IMR-90 (cell line): Measurements from ENCODE around the gene KCNMA1. TPM values are rescaled to one million over a fixed set of nuclear protein-coding genes. Genes with fewer than 3 reads are reported as not detected.

ENCODE experiments used
- ATAC-seq: fragments of 200-7000 bp; cut with Tn5 transposase; 2 replicates; pipeline ENCODE4 v1.9.1; 2020; ENCODE audit warnings: low read depth, mild to moderate bottlenecking, moderate library complexity
- BruUV-seq: library from RNA; stranded (reverse); fragments of 400-500 nt; replicated peaks from 2 replicates; lab custom pipeline; 2021; lab: Mats Ljungman, UMichigan
- CTCF ChIA-PET: fragments of 300-600 bp; formaldehyde crosslinking; extraction: SDS; loops from one replicate; lab custom pipeline; 2021; ENCODE audit warnings: antibody characterized with exemption; lab: Yijun Ruan, JAX
- POLR2A ChIA-PET: fragments of 300-600 bp; sonication (Branson Sonifier 250); formaldehyde crosslinking; loops from one replicate; lab custom pipeline; 2022; ENCODE audit warnings: antibody characterized with exemption; ENCODE audit not compliant: unreplicated experiment; lab: Charles Lee
- DNase-seq: peaks from one replicate; pipeline ENCODE4 v3.0.0; 2013
- H2AFZ ChIP-seq: replicated peaks from 2 replicates; pipeline ENCODE3; 2013; ENCODE audit warnings: low read length, mild to moderate bottlenecking; ENCODE audit not compliant: poor library complexity
- H2AK5ac ChIP-seq: 2 replicates; pipeline ENCODE4 v1.6.1; 2013; ENCODE audit warnings: low read depth, low read length, inconsistent platforms
- H2AK9ac ChIP-seq: replicated peaks from 2 replicates; pipeline ENCODE3; 2013; ENCODE audit warnings: mild to moderate bottlenecking, low read depth, low read length, moderate library complexity; ENCODE audit not compliant: poor library complexity
- H2BK120ac ChIP-seq: 2 replicates; pipeline ENCODE4 v1.6.1; 2013; ENCODE audit warnings: low read depth, low read length, inconsistent platforms
- H2BK15ac ChIP-seq: 3 replicates; pipeline ENCODE4 v1.6.1; 2013; ENCODE audit warnings: low read depth, low read length, inconsistent platforms
- H2BK20ac ChIP-seq: 2 replicates; pipeline ENCODE4 v1.6.1; 2013; ENCODE audit warnings: low read depth, mild to moderate bottlenecking, inconsistent platforms, low read length, moderate library complexity
- H2BK5ac ChIP-seq: 2 replicates; pipeline ENCODE4 v1.6.1; 2013; ENCODE audit warnings: mild to moderate bottlenecking, low read depth, low read length, inconsistent platforms; ENCODE audit not compliant: poor library complexity, severe bottlenecking
- H3K14ac ChIP-seq: replicated peaks from 2 replicates; pipeline ENCODE4 v1.6.1; 2013; ENCODE audit warnings: low read depth, low read length, inconsistent platforms
- H3K18ac ChIP-seq: 2 replicates; pipeline ENCODE4 v1.6.1; 2013; ENCODE audit warnings: low read depth, low read length, control low read depth
- H3K23ac ChIP-seq: 2 replicates; pipeline ENCODE4 v1.6.1; 2013; ENCODE audit warnings: low read depth, low read length, inconsistent platforms
- H3K27ac ChIP-seq: 2 replicates; pipeline ENCODE4 v1.5.1; 2013; ENCODE audit warnings: mild to moderate bottlenecking, control low read depth, low read length; ENCODE audit not compliant: insufficient read depth
- H3K27me3 ChIP-seq: 2 replicates; pipeline ENCODE4 v1.6.1; 2013; ENCODE audit warnings: low read length; ENCODE audit not compliant: control insufficient read depth, insufficient read depth
- H3K36me3 ChIP-seq: 2 replicates; pipeline ENCODE4 v1.6.1; 2013; ENCODE audit warnings: low read length, mixed read lengths; ENCODE audit not compliant: control insufficient read depth, insufficient read depth
- H3K4ac ChIP-seq: 2 replicates; pipeline ENCODE4 v1.6.1; 2013; ENCODE audit warnings: low read depth, low read length, inconsistent platforms
- H3K4me1 ChIP-seq: 2 replicates; pipeline ENCODE4 v1.6.1; 2013; ENCODE audit warnings: low read length, mixed read lengths; ENCODE audit not compliant: control insufficient read depth, insufficient read depth
- H3K4me2 ChIP-seq: 2 replicates; pipeline ENCODE4 v1.6.1; 2013; ENCODE audit warnings: low read depth, mild to moderate bottlenecking, control low read depth, low read length, moderate library complexity
- H3K4me3 ChIP-seq: 2 replicates; pipeline ENCODE4 v1.5.1; 2013; ENCODE audit warnings: low read depth, mild to moderate bottlenecking, control low read depth, low read length, moderate library complexity; ENCODE audit not compliant: insufficient read depth
- H3K56ac ChIP-seq: 2 replicates; pipeline ENCODE4 v1.6.1; 2013; ENCODE audit warnings: low read length, inconsistent platforms; ENCODE audit not compliant: insufficient read depth; ENCODE audit errors: extremely low read depth
- H3K79me1 ChIP-seq, 2 experiments: 2 replicates each; pipeline ENCODE4 v1.6.1; 2013; ENCODE audit warnings: low read length in 2 of 2, inconsistent platforms in 1 of 2, low read depth in 1 of 2
- H3K9ac ChIP-seq: 2 replicates; pipeline ENCODE4 v1.6.1; 2013; ENCODE audit warnings: low read depth, low read length, control low read depth
- H3K9me1 ChIP-seq: 2 replicates; pipeline ENCODE4 v1.6.1; 2013; ENCODE audit warnings: low read length, inconsistent platforms; ENCODE audit not compliant: insufficient read depth
- H3K9me3 ChIP-seq: 2 replicates; pipeline ENCODE4 v1.6.1; 2013; ENCODE audit warnings: low read length; ENCODE audit not compliant: control insufficient read depth, insufficient read depth
- H4K20me1 ChIP-seq: 2 replicates; pipeline ENCODE4 v1.6.1; 2013; ENCODE audit warnings: low read length, inconsistent platforms; ENCODE audit not compliant: insufficient read depth
- H4K5ac ChIP-seq: 2 replicates; pipeline ENCODE4 v1.6.1; 2013; ENCODE audit warnings: mild to moderate bottlenecking, low read depth, low read length, control low read depth
- H4K8ac ChIP-seq, 2 experiments: 2 replicates each; pipeline ENCODE4 v1.6.1; 2013; ENCODE audit warnings: low read depth in 2 of 2, low read length in 2 of 2, control low read depth in 1 of 2, inconsistent platforms in 1 of 2
- H4K91ac ChIP-seq: 2 replicates; pipeline ENCODE4 v1.6.1; 2013; ENCODE audit warnings: low read depth, low read length, inconsistent platforms; ENCODE audit not compliant: insufficient read depth
- BHLHE40 ChIP-seq: fragments of 150-350 bp; IDR thresholded peaks from 2 replicates; pipeline ENCODE4 v1.6.1; 2016; ENCODE audit warnings: mild to moderate bottlenecking, low read depth, low read length
- CEBPB ChIP-seq: IDR thresholded peaks from 2 replicates; pipeline ENCODE4 v1.6.1; 2012; ENCODE audit warnings: low read depth, low read length, improper control_type of control experiment
- CHD1 ChIP-seq: IDR thresholded peaks from 2 replicates; pipeline ENCODE4 v1.6.1; 2012; ENCODE audit warnings: low read depth, low read length, improper control_type of control experiment
- CTCF ChIP-seq: conservative IDR thresholded peaks from 2 replicates; pipeline ENCODE4 v1.5.1; 2012; ENCODE audit warnings: mild to moderate bottlenecking, low read depth, low read length, improper control_type of control experiment
- ELK1 ChIP-seq: fragments of 150-350 bp; IDR thresholded peaks from 2 replicates; pipeline ENCODE4 v1.6.1; 2016; ENCODE audit warnings: low read depth, mild to moderate bottlenecking, low read length, moderate library complexity, borderline replicate concordance
- FOS ChIP-seq: fragments of 150-350 bp; IDR thresholded peaks from 2 replicates; pipeline ENCODE4 v1.6.1; 2016; ENCODE audit warnings: low read depth, low read length
- MAFK ChIP-seq: IDR thresholded peaks from 2 replicates; pipeline ENCODE4 v1.6.1; 2012; ENCODE audit warnings: low read depth, low read length, improper control_type of control experiment
- MXI1 ChIP-seq: IDR thresholded peaks from 2 replicates; pipeline ENCODE4 v1.6.1; 2012; ENCODE audit warnings: low read depth, mild to moderate bottlenecking, low read length, moderate library complexity, borderline replicate concordance
- NFE2L2 ChIP-seq: fragments of 150-350 bp; IDR thresholded peaks from 2 replicates; pipeline ENCODE4 v1.6.1; 2016; ENCODE audit warnings: low read depth, mild to moderate bottlenecking, low read length
- POLR2A ChIP-seq: IDR thresholded peaks from 2 replicates; pipeline ENCODE4 v1.6.1; 2012; ENCODE audit warnings: mild to moderate bottlenecking, low read depth, low read length
- RAD21 ChIP-seq: IDR thresholded peaks from 2 replicates; pipeline ENCODE4 v1.6.1; 2012; ENCODE audit warnings: low read length, improper control_type of control experiment
- RCOR1 ChIP-seq: IDR thresholded peaks from 2 replicates; pipeline ENCODE4 v1.6.1; 2012; ENCODE audit warnings: mild to moderate bottlenecking, low read length, improper control_type of control experiment; ENCODE audit not compliant: insufficient replicate concordance
- RFX5 ChIP-seq: IDR thresholded peaks from 2 replicates; pipeline ENCODE4 v1.8.0; 2012; ENCODE audit warnings: low read depth, mild to moderate bottlenecking, low read length, moderate library complexity
- SMC3 ChIP-seq: fragments of 150-350 bp; IDR thresholded peaks from 2 replicates; pipeline ENCODE4 v1.6.1; 2016; ENCODE audit warnings: low read depth, mild to moderate bottlenecking, antibody characterized with exemption, low read length, moderate library complexity
- WGBS, 2 experiments: methylation state at CpG; one replicate each; pipeline versions ENCODE4 v1.1.5 to v1.1.7; 2013; ENCODE audit warnings: missing lambda C conversion rate in 2 of 2; ENCODE audit not compliant: insufficient read length in 1 of 2; ENCODE audit errors: extremely low coverage in 2 of 2; 5-methylcytosine and 5-hydroxymethylcytosine counted together
- dilution Hi-C: fragments of 300-500 bp; cut with HindIII; formaldehyde crosslinking; loops from one replicate; pipeline ENCODE4 v1.14.3; 2018; ENCODE audit warnings: low sequenced_read_pairs; ENCODE audit not compliant: unreplicated experiment
- in situ Hi-C: fragments of 300-500 bp; cut with MboI; formaldehyde crosslinking; loops from 3 replicates; pipeline ENCODE4 v1.14.3; 2019; ENCODE audit warnings: low sequenced_read_pairs, inconsistent platforms, mixed read lengths
- intact Hi-C: fragments of 100-400 bp; cut with micrococcal nuclease; formaldehyde crosslinking; loops from 2 replicates; pipeline ENCODE4 v1.10.0; 2022
- polyA plus RNA-seq, 3 experiments: library from polyadenylated mRNA; depleted of rRNA; stranded (reverse); fragments of >200 nt; gene quantifications; 2 replicates each; pipeline ENCODE4 v1.2.3, GENCODE V29; 2012; ENCODE audit warnings: low replicate concordance in 1 of 3
- total RNA-seq: library from RNA; depleted of rRNA; stranded (reverse); fragments of >200 nt; gene quantifications from 2 replicates; pipeline ENCODE4 v1.2.3, GENCODE V29; 2012
- TF ChIP-seq, protein P1 (sequence below): fragments of 150-350 bp; IDR thresholded peaks from 2 replicates; pipeline ENCODE4 v1.6.1; 2017; ENCODE audit warnings: mild to moderate bottlenecking, antibody characterized with exemption, low read length, low read depth

Gene KCNMA1
- total and polyA plus RNA-seq, 2 of the 4 experiments (the other 2 are of a cell fraction), result 25.6 to 29.6 TPM

DNA sequence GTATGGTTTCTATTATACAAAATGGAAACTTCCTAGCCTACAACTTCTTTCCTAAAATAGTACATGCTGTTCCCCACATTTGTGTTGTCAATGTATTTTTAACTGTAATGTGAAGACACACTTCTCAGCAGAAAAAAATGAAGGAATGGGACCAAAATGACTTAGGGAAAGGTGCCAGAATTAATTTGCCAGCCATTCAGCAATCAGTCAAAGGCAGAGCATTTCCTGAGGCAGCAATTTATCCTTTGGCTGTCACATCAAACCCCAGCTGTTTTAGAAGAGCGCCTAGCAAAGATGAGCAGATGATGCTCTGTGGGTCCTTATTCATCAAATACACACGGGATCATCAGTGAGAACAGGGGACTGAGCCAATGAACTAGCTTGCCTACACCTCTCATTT is 592.5 kb downstream of the KCNMA1 start:
- Histone ChIP-seq H2AK5ac (no peak overlapping the region), H3K56ac (no peak overlapping the region), H3K4me1 (peaks cover 2% of the 10 kb centered on the region; the same call in 1 of the 2 replicates), H2AK9ac (no peak overlapping the region), H3K4me2 (no peak overlapping the region), H4K8ac (no peak overlapping the region), H3K79me1 (no peaks in the 10 kb centered on the region), H2AFZ (no peak overlapping the region), H3K9ac (no peak overlapping the region), H3K9me1 (0 out of 2 replicates have a peak, but pooled peaks cover 6% of the 10 kb centered on the region), H4K91ac (no peak overlapping the region), H3K9me3 (no peaks in the 10 kb centered on the region), H3K27ac (no peak overlapping the region), H2BK5ac (no peak overlapping the region), H2BK15ac (no peak overlapping the region), H3K36me3 (no peaks in the 10 kb centered on the region), H4K5ac (no peak overlapping the region), H3K18ac (no peak overlapping the region), H3K4me3 (no peak overlapping the region), H4K20me1 (no peaks in the 10 kb centered on the region), H2BK120ac (no peak overlapping the region), H3K14ac (no peak overlapping the region), H2BK20ac (no peak overlapping the region), H3K23ac (no peak overlapping the region), H3K27me3 (no peaks in the 10 kb centered on the region), H3K4ac (no peak overlapping the region)
- ChIA-PET CTCF (no interaction called here), POLR2A (no interaction called here)
- DNase-seq (no peak), ATAC-seq (no peak)
- in situ Hi-C loops, result no loop called here
- dilution Hi-C loops, result no loop called here
- TF ChIP-seq CHD1, result no peak
- TF ChIP-seq MAFK, result no peak
- no peak for TF ChIP-seq CTCF
- no peak for TF ChIP-seq RAD21
- TF ChIP-seq, protein P1, sequence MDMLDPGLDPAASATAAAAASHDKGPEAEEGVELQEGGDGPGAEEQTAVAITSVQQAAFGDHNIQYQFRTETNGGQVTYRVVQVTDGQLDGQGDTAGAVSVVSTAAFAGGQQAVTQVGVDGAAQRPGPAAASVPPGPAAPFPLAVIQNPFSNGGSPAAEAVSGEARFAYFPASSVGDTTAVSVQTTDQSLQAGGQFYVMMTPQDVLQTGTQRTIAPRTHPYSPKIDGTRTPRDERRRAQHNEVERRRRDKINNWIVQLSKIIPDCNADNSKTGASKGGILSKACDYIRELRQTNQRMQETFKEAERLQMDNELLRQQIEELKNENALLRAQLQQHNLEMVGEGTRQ, result no peak
- TF ChIP-seq POLR2A, result no peak
- TF ChIP-seq BHLHE40, result no peak
- no peak for TF ChIP-seq ELK1
- no peak for TF ChIP-seq RCOR1
- TF ChIP-seq SMC3, result no peak
- TF ChIP-seq RFX5, result no peak
- TF ChIP-seq CEBPB, result no peak
- TF ChIP-seq NFE2L2, result no peak
- TF ChIP-seq FOS, result no peak
- TF ChIP-seq MXI1, result no peak
- BruUV-seq, result no TSS peak
- WGBS, 2 experiments, result 75% methylated on average over 2 of the region's 2 CpGs; no CpG with 5 or more reads in 1 of the 2 experiments
- intact Hi-C loops, result no loop called here
